BJ (cell line): ENCODE results near the gene UAP1. TPM values are rescaled to one million over a fixed set of nuclear protein-coding genes. Genes with fewer than 3 reads are reported as not detected.

Source experiments
- CTCF ChIA-PET: fragments of 350-600 bp; formaldehyde crosslinking; extraction: SDS; loops from one replicate; lab custom pipeline; 2021; ENCODE audit warnings: antibody characterized with exemption, inconsistent platforms; lab: Yijun Ruan, JAX
- POLR2A ChIA-PET: fragments of 300-600 bp; sonication (Branson Sonifier 250); formaldehyde crosslinking; extraction: SDS; loops from one replicate; lab custom pipeline; 2021; ENCODE audit warnings: antibody characterized with exemption; lab: Charles Lee
- DNase-seq: peaks from one replicate; pipeline ENCODE4 v3.0.0-alpha.2; 2011; ENCODE audit warnings: low read depth
- H3K27me3 ChIP-seq: 2 replicates; pipeline ENCODE4 v1.6.0; 2011; ENCODE audit warnings: low read length; ENCODE audit not compliant: control insufficient read depth, insufficient read depth
- H3K36me3 ChIP-seq: 2 replicates; pipeline ENCODE4 v1.5.1; 2011; ENCODE audit warnings: low read length; ENCODE audit not compliant: control insufficient read depth, insufficient read depth
- H3K4me3 ChIP-seq: 2 replicates; pipeline ENCODE4 v1.5.1; 2011; ENCODE audit warnings: low read depth, mild to moderate bottlenecking, control low read depth, low read length
- polyA plus RNA-seq: library from polyadenylated mRNA; depleted of rRNA; stranded (reverse); fragments of >200 nt; gene quantifications from 2 replicates; pipeline ENCODE4 v1.2.3, GENCODE V29; 2011
- TF ChIP-seq, protein P1 (sequence below): IDR thresholded peaks from 2 replicates; pipeline ENCODE4 v1.5.1; 2011; ENCODE audit warnings: low read depth, mild to moderate bottlenecking, control low read depth, inconsistent platforms, low read length, moderate library complexity; ENCODE audit not compliant: insufficient read depth

Gene UAP1
- polyA plus RNA-seq, 1 experiment = 33.6 TPM

GRCh38 chr1:162631546-162632191 lies 70.1 kb downstream of the UAP1 start:
- Histone ChIP-seq H3K4me3 (peak overlapping the region; percentile 69), H3K27me3 (no peaks in the 10 kb centered on the region), H3K36me3 (no peaks in the 10 kb centered on the region)
- DNase-seq = no peak
- CTCF ChIA-PET = interaction anchor here (1.6 to 2.7 kb wide), 4 partner anchors 10 to 41 kb away, joined by 3 to 14 read pairs (median 6); no protein-coding TSS in a partner anchor
- TF ChIP-seq, protein P1, sequence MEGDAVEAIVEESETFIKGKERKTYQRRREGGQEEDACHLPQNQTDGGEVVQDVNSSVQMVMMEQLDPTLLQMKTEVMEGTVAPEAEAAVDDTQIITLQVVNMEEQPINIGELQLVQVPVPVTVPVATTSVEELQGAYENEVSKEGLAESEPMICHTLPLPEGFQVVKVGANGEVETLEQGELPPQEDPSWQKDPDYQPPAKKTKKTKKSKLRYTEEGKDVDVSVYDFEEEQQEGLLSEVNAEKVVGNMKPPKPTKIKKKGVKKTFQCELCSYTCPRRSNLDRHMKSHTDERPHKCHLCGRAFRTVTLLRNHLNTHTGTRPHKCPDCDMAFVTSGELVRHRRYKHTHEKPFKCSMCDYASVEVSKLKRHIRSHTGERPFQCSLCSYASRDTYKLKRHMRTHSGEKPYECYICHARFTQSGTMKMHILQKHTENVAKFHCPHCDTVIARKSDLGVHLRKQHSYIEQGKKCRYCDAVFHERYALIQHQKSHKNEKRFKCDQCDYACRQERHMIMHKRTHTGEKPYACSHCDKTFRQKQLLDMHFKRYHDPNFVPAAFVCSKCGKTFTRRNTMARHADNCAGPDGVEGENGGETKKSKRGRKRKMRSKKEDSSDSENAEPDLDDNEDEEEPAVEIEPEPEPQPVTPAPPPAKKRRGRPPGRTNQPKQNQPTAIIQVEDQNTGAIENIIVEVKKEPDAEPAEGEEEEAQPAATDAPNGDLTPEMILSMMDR = no peak
- POLR2A ChIA-PET = interaction anchor here (0.6 to 1.5 kb wide), 7 partner anchors 26 to 141 kb away, joined by 3 to 10 read pairs (median 6); no protein-coding TSS in a partner anchor

DNA sequence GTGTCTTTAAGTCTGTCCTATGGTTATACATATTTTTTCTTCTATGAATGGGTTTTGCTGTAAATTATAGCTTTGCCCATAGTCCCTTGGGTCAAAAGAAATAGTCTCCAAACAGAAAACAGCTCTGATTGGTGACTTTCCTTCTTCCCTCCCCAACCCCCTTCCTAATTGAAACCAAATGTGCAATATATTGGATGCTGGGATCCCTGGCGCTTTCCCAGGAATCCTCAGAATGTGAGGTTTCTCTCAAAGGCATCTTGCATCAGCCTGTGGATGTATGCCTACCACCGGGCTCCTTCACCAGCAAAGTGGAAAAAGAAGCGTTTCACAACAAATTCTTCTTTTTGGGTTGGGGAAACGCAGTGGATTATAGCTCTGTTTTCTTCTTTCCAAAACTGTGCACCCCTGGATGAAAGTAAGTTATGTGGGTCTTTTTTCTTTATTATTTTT lies 70.7 kb downstream of the UAP1 start, which contains the start of gene DDR2:
Gene DDR2, plus strand, starts transcription at position 248 of the 450 bp plus-strand sequence. CDS start 86,600 bp downstream, outside the sequence.
- no peaks in the 10 kb centered on the region for H3K27me3 ChIP-seq
- CTCF ChIA-PET = interaction anchor here (2.3 to 2.7 kb wide), 3 partner anchors 9 to 40 kb away, joined by 5 to 14 read pairs (median 8); no protein-coding TSS in a partner anchor
- peak; percentile 86 for DNase-seq
- POLR2A ChIA-PET = interaction anchor here (0.6 to 1.5 kb wide), 7 partner anchors 27 to 1272 kb away, joined by 3 to 7 read pairs (median 5); no protein-coding TSS in a partner anchor
- H3K4me3 ChIP-seq = peak within 1 kb of the TSS; percentile 69
- H3K36me3 ChIP-seq = no peaks in the 10 kb centered on the region
- TF ChIP-seq, protein P1 = no peak

DNA sequence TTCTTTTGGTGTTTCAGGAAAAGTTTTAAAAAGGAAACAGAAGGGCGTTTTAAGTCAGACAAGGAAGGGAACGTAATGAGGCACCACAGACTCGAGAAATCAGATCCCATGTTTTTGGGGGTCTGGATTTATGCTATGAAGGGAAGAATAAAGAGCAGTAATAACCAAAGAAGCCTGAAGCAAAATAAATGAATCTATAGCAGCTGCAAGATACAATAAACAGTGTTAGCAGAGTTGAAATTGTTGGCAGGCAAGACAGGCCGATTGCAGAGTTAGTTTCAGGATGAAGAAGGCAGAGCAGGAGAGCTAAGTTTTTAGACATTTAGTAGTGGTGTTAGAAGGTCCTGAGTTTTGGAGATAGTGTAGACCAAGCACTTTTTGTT lies 71.2 kb downstream of the UAP1 start:
- TF ChIP-seq, protein P1 = no peak
- no peaks in the 10 kb centered on the region for H3K27me3 ChIP-seq
- H3K36me3 ChIP-seq = no peaks in the 10 kb centered on the region
- POLR2A ChIA-PET = interaction anchor here (0.6 to 1.5 kb wide), 6 partner anchors 27 to 1273 kb away, joined by 3 to 7 read pairs (median 6); no protein-coding TSS in a partner anchor
- CTCF ChIA-PET = interaction anchor here (1.5 to 2.7 kb wide), 4 partner anchors 9 to 39 kb away, joined by 3 to 14 read pairs (median 6); no protein-coding TSS in a partner anchor
- no peak for DNase-seq
- peak overlapping the region; percentile 69 for H3K4me3 ChIP-seq

DNA sequence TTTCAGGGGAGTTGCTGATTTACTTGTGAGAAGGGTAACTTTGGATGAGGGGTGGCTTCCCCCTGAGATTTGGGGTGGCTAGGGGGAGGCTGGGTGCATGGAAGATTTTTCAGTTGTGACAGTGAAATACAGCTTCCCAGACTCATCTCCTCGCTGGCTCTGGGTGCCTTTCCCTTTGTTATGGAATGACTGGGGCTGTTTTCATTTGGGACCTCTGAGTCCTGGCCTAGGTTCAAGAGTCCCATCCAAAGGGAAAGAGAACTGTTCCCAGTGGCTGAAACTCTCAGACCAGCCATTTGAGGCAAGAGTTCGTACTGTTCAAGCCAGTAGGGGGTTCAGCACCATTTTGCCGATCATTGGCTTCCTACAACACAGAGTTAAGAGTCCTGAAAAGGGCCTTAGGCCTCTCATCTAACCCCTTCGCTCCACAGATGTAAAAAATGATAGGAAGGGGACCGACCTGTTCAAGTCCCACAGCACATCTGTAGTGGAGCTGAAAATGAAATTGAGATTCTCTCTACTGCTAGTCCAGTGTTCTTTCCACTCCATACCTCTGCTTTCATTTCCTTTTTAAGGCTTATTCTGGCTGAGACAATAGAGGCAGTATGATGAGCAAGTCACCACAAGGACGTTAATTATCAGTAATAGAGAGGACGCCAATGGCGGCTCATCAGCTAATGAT lies 71.7 kb downstream of the UAP1 start:
- POLR2A ChIA-PET = interaction anchor here (0.6 to 1.3 kb wide), 3 partner anchors 32 to 63 kb away, joined by 3 to 7 read pairs (median 5); no protein-coding TSS in a partner anchor
- H3K4me3 ChIP-seq = peak overlapping the region; percentile 69
- H3K36me3 ChIP-seq = no peaks in the 10 kb centered on the region
- H3K27me3 ChIP-seq = no peaks in the 10 kb centered on the region
- CTCF ChIA-PET = interaction anchor here (0.6 to 2.7 kb wide), 6 partner anchors 8 to 39 kb away, joined by 3 to 14 read pairs (median 4); no protein-coding TSS in a partner anchor
- TF ChIP-seq, protein P1 = peak; percentile 26; the same call in 1 of the 2 replicates
- no peak for DNase-seq
